Stimulated activated CD8-positive, alpha-beta memory T cell treated with anti-CD3 and anti-CD28 coated beads, Interleukin-15, amount 100 ng/mL, for 1 hour (primary cell): ENCODE data around the gene EVA1A.

Source experiments
- DNase-seq: peaks from one replicate; pipeline ENCODE4 v3.0.0-alpha.2; 2020; ENCODE audit warnings: low read depth

Gene EVA1A

GRCh38 chr2:75589391-75590105 lies 28.8 kb upstream of the EVA1A start:
- no peak for DNase-seq

GRCh38 chr2:75587954-75588587 lies 27.3 kb upstream of the EVA1A start:
- no peak for DNase-seq

GRCh38 chr2:75586971-75587370 lies 26.2 kb upstream of the EVA1A start:
- no peak for DNase-seq

GRCh38 chr2:75582840-75583239 lies 22.1 kb upstream of the EVA1A start:
- DNase-seq, result no peak

GRCh38 chr2:75580606-75581005 lies 19.9 kb upstream of the EVA1A start:
- DNase-seq, result no peak

- no peak for DNase-seq
Measured at GRCh38 chr2:75580156-75580555, 19.4 kb upstream of the EVA1A start.

GRCh38 chr2:75579186-75579585 lies 18.4 kb upstream of the EVA1A start:
- no peak for DNase-seq

GRCh38 chr2:75577280-75577679 lies 16.5 kb upstream of the EVA1A start:
- no peak for DNase-seq

- no peak for DNase-seq
Measured at GRCh38 chr2:75574106-75574505, 13.4 kb upstream of the EVA1A start.

GRCh38 chr2:75573145-75573878 lies 12.6 kb upstream of the EVA1A start:
- no peak for DNase-seq

- no peak for DNase-seq
Measured at GRCh38 chr2:75571730-75572430, 11.1 kb upstream of the EVA1A start.

GRCh38 chr2:75570948-75571729 lies 10.4 kb upstream of the EVA1A start:
- DNase-seq, result no peak

- no peak for DNase-seq
Measured at GRCh38 chr2:75570024-75570947, 9.5 kb upstream of the EVA1A start.

- no peak for DNase-seq
Measured at GRCh38 chr2:75569546-75569945, 8.8 kb upstream of the EVA1A start.

GRCh38 chr2:75568174-75568573 lies 7.4 kb upstream of the EVA1A start:
- no peak for DNase-seq

- DNase-seq, result no peak
Measured at GRCh38 chr2:75565472-75566462, 5.0 kb upstream of the EVA1A start.

- no peak for DNase-seq
Measured at GRCh38 chr2:75564713-75565359, 4.1 kb upstream of the EVA1A start.

GRCh38 chr2:75564026-75564688 lies 3.4 kb upstream of the EVA1A start:
- DNase-seq, result no peak
